ENCODE measurements around the gene JAK3. TPM values are rescaled to one million over a fixed set of nuclear protein-coding genes. Genes with fewer than 3 reads are reported as not detected.

The JAK3 gene
- total and polyA plus RNA-seq, 2 of the 13 experiments (the other 11 are each of a cell fraction or from before 2014, with no cell fraction given), result 3.4 to 18.6 TPM

GRCh38 chr19:17848595-17849292, 962 bp upstream of the JAK3 start (continued):
- TF ChIP-seq HNRNPL (IDR thresholded peaks at IDR 0.05; ENCODE audit: low read depth, low read length), result 0 out of 2 replicates have a peak, but pooled peaks have one; percentile 51
- TF ChIP-seq ZNF263 (CRISPR knock-in tag; IDR thresholded peaks at IDR 0.05), result peak; percentile 76
- no peak for TF ChIP-seq MAF1 (CRISPR knock-in tag; IDR thresholded peaks at IDR 0.05; ENCODE audit: borderline replicate concordance)
- TF ChIP-seq ZNF572 (CRISPR knock-in tag; IDR thresholded peaks at IDR 0.05), result no peak
- no peak for TF ChIP-seq KDM2A (CRISPR knock-in tag; IDR thresholded peaks at IDR 0.05; ENCODE audit: borderline replicate concordance, low read depth)
- no peak for TF ChIP-seq NONO (IDR thresholded peaks at IDR 0.05)
- TF ChIP-seq NONO (CRISPR knock-in tag; conservative IDR thresholded peaks at IDR 0.05), result no peak
- no peak for TF ChIP-seq CHCHD3 (CRISPR knock-in tag; IDR thresholded peaks at IDR 0.05)
- no peak for TF ChIP-seq ZNF784 (CRISPR knock-in tag; IDR thresholded peaks at IDR 0.05; ENCODE audit: borderline replicate concordance)
- 0 out of 2 replicates have a peak, but pooled peaks have one; percentile 23 for TF ChIP-seq ZSCAN25 (CRISPR knock-in tag; IDR thresholded peaks at IDR 0.05)
- TF ChIP-seq ATM (IDR thresholded peaks at IDR 0.05; ENCODE audit: borderline replicate concordance), result no peak
- TF ChIP-seq ZBTB38 (CRISPR knock-in tag; IDR thresholded peaks at IDR 0.05), result peak; percentile 50; the same call in 1 of the 2 replicates
- no peak for TF ChIP-seq TERF1 (CRISPR knock-in tag; IDR thresholded peaks at IDR 0.05)
- TF ChIP-seq ZNF20 (CRISPR knock-in tag; IDR thresholded peaks at IDR 0.05), result no peak
- TF ChIP-seq ZNF207 (IDR thresholded peaks at IDR 0.05; ENCODE audit: borderline replicate concordance), result no peak
- no peak for TF ChIP-seq JUN (CRISPR knock-in tag; IDR thresholded peaks at IDR 0.05)
- no peak for TF ChIP-seq FLYWCH1 (CRISPR knock-in tag; IDR thresholded peaks at IDR 0.05)
- TF ChIP-seq RELA (CRISPR knock-in tag; IDR thresholded peaks at IDR 0.05), result no peak
- TF ChIP-seq NFIB (CRISPR knock-in tag; IDR thresholded peaks at IDR 0.05; ENCODE audit: borderline replicate concordance), result no peak
- peak; percentile 63 for TF ChIP-seq ZBTB33 (CRISPR knock-in tag; IDR thresholded peaks at IDR 0.05)
- no peak for TF ChIP-seq ZNF276 (CRISPR knock-in tag; IDR thresholded peaks at IDR 0.05; ENCODE audit: low read depth)
- TF ChIP-seq PAF1 (CRISPR knock-in tag; IDR thresholded peaks at IDR 0.05), result no peak
- no peak for TF ChIP-seq MED1 (CRISPR knock-in tag; IDR thresholded peaks at IDR 0.05)
- TF ChIP-seq ZNF652 (CRISPR knock-in tag; IDR thresholded peaks at IDR 0.05; ENCODE audit: borderline replicate concordance, low read depth), result no peak
- no peak for TF ChIP-seq KDM1A (CRISPR knock-in tag; IDR thresholded peaks at IDR 0.05)
- no peak for TF ChIP-seq ZFP62 (CRISPR knock-in tag; IDR thresholded peaks at IDR 0.05)
- no peak for TF ChIP-seq CREB1 (IDR thresholded peaks at IDR 0.05)
- no peak for TF ChIP-seq CREB1 (CRISPR knock-in tag; IDR thresholded peaks at IDR 0.05)
